Smooth muscle cell of the umbilical artery (primary cell): ENCODE data around the gene HELB. TPM values are rescaled to one million over a fixed set of nuclear protein-coding genes. Genes with fewer than 3 reads are reported as not detected.

Experiments used
- total RNA-seq: library from RNA; depleted of rRNA; stranded (reverse); fragments of >200 nt; gene quantifications from 2 replicates; pipeline ENCODE4 v1.2.3, GENCODE V29; 2014

Gene HELB
- 4.5 and 4.8 TPM in 2 replicates for total RNA-seq

DNA sequence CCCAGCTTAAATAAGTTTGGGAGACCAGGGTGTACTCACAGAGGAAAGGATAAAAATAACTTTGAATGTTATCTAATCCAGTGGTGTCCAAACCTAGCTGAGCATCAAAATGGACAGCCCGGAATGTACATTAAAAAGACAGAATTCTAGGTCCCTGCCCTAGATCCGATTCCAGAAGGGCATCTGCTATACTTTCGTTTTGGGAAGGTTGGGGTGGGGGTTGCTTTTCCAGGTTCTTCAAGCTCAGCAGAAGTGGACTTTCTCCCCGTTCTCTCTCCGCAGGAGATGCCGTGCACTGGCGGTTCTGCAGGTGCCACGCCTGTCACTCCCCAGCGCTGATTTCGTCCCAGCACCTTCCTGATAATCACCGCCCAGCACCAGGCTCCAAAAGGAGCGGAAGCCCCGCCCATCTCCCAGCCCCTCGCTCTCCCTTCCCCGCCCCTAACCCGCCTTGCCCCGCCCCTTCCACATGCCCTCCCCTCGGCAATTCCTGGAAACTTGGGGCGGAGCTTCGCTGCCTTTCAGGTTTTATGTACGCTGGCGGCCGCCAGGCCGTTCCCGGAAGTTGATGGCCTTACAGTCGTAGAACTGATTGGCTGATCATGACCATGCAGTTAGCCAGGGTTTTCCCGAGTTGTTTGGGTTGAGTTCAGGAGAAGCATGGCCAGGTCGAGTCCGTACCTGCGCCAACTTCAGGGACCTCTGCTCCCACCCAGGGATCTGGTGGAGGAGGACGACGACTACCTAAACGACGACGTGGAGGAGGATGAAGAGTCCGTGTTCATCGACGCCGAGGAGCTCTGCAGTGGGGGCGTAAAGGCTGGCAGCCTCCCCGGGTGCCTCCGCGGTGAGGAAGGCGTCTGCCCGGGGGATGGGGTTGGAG lies at the start of gene HELB:
Gene HELB (plus strand): TSS at position 550 of the 883 bp plus-strand sequence. CDS start 111 bp downstream, at position 661.

Other genes with a start within 250 kb of the HELB start
- 5.6 and 16.1 TPM in 2 replicates for gene LLPH, start 171.7 kb upstream of the HELB start, total RNA-seq
- 48.7 and 62.1 TPM in 2 replicates for gene TMBIM4, start 132.5 kb upstream of the HELB start, total RNA-seq
- 3.6 and 11.6 TPM in 2 replicates for gene IRAK3, start 113.3 kb upstream of the HELB start, total RNA-seq